HG03159 (cell line): ENCODE results near the gene DPH6.
"Not testable (repeated sequence)": the region's sequence is repeated elsewhere in the genome, so short reads cannot be mapped to it uniquely, and the experiment has no call there.

ENCODE experiments used
- ATAC-seq: cut with Tn5 transposase; IDR thresholded peaks from one replicate; pipeline ENCODE4 v1.9.1; 2021; ENCODE audit warnings: mild to moderate bottlenecking, moderate library complexity; ENCODE audit not compliant: unreplicated experiment

DPH6 gene

GRCh38 chr15:35545824-35546510, at the start of gene DPH6:
TSS of gene DPH6 (minus strand) at chr15:35546165. CDS start at chr15:35546141, 24 bp downstream.
- ATAC-seq = peak; percentile 92

GRCh38 chr15:35595656-35596055, 49.7 kb upstream of the DPH6 start:
- no peak for ATAC-seq

- not testable (repeated sequence) for ATAC-seq
Measured at GRCh38 chr15:35591987-35592386, 46.0 kb upstream of the DPH6 start.

- ATAC-seq = no peak
Measured at GRCh38 chr15:35583863-35584528, 38.0 kb upstream of the DPH6 start.

GRCh38 chr15:35580606-35581005, 34.6 kb upstream of the DPH6 start:
- ATAC-seq = no peak

GRCh38 chr15:35567392-35567791, 21.4 kb upstream of the DPH6 start:
- ATAC-seq = no peak

GRCh38 chr15:35566991-35567390, 21.0 kb upstream of the DPH6 start:
- ATAC-seq = no peak

GRCh38 chr15:35565901-35566300, 19.9 kb upstream of the DPH6 start:
- no peak for ATAC-seq

GRCh38 chr15:35562641-35563040, 16.7 kb upstream of the DPH6 start:
- ATAC-seq = no peak

- no peak for ATAC-seq
Measured at GRCh38 chr15:35561308-35561707, 15.3 kb upstream of the DPH6 start.

GRCh38 chr15:35560870-35561269, 14.9 kb upstream of the DPH6 start:
- no peak for ATAC-seq

- no peak for ATAC-seq
Measured at GRCh38 chr15:35560258-35560657, 14.3 kb upstream of the DPH6 start.

GRCh38 chr15:35559683-35560082, 13.7 kb upstream of the DPH6 start:
- no peak for ATAC-seq

GRCh38 chr15:35557544-35557943, 11.6 kb upstream of the DPH6 start:
- no peak for ATAC-seq

- ATAC-seq = no peak
Measured at GRCh38 chr15:35557012-35557411, 11.0 kb upstream of the DPH6 start.

- ATAC-seq = no peak
Measured at GRCh38 chr15:35555244-35555643, 9.3 kb upstream of the DPH6 start.

- ATAC-seq = no peak
Measured at GRCh38 chr15:35550957-35551356, 5.0 kb upstream of the DPH6 start.

GRCh38 chr15:35549567-35549966, 3.6 kb upstream of the DPH6 start:
- ATAC-seq = no peak

- ATAC-seq = no peak
Measured at GRCh38 chr15:35548435-35548834, 2.5 kb upstream of the DPH6 start.

- ATAC-seq = no peak
Measured at GRCh38 chr15:35547775-35548364, 1.9 kb upstream of the DPH6 start.

- peak; percentile 30 for ATAC-seq
Measured at GRCh38 chr15:35546511-35547381, 781 bp upstream of the DPH6 start.
